Subcutaneous adipose tissue (tissue), 4 donors: ENCODE measurements around the gene NEURL3. TPM values are rescaled to one million over a fixed set of nuclear protein-coding genes. Genes with fewer than 3 reads are reported as not detected.

Source experiments
- total RNA-seq, 4 donors: library from RNA; depleted of rRNA; stranded (reverse); fragments of >200 nt; gene quantifications; one replicate each; pipeline ENCODE4 v1.1.0, GENCODE V29; 2016
- TF ChIP-seq, protein P1 (sequence below): fragments of 450-650 bp; IDR thresholded peaks from one replicate; pipeline ENCODE4 v1.5.1; 2016; ENCODE audit warnings: low read depth, mild to moderate bottlenecking, control low read depth, antibody characterized with exemption, moderate library complexity

Gene NEURL3
- total RNA-seq, 4 donors from 2014 or later, result 3.6 TPM; not detected in 3

DNA sequence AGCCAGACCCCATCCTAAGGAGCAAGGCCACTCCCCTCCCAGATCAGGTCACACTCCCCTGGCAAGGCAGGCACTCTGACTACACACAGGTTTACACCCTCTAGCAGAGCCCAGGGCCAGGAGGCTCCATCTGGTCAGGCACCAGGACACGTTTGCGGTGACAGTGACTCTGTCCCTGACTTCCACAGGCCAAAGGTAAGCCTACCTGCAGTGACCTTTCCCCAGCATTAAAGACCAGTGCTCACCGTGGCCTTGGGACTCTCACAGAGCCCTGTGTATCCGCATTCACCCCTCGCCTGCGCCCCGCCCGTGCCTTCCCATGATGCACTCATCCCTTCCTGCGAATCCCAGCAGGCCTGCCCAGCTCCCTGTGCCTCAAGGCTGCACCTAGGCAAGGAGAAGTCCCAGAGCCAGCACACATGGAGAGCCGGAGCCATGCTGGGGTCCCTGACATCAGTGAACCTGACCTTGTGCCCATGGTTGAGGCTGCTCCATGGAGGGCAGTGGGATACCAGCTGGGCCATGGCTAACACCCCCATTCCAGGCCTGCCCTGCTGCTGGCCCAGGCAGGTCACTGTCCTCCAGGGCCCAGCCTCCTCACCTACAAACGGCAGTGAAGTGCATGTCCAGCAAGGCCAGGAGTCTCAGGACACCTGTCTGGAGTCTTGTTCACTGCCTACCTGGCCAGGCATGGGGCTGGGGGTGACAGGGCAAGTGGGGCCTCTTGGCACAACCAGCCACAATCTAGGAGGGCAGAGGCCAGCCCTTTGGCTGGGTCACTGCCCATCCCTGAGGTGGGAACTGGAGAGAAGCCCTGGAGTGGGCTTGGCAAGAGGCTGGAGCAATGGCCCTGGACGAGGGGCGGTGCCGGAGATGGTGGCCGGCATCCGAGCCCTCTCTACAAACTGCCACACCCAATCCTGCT, 3.0 kb downstream of the NEURL3 start:
- TF ChIP-seq, protein P1, sequence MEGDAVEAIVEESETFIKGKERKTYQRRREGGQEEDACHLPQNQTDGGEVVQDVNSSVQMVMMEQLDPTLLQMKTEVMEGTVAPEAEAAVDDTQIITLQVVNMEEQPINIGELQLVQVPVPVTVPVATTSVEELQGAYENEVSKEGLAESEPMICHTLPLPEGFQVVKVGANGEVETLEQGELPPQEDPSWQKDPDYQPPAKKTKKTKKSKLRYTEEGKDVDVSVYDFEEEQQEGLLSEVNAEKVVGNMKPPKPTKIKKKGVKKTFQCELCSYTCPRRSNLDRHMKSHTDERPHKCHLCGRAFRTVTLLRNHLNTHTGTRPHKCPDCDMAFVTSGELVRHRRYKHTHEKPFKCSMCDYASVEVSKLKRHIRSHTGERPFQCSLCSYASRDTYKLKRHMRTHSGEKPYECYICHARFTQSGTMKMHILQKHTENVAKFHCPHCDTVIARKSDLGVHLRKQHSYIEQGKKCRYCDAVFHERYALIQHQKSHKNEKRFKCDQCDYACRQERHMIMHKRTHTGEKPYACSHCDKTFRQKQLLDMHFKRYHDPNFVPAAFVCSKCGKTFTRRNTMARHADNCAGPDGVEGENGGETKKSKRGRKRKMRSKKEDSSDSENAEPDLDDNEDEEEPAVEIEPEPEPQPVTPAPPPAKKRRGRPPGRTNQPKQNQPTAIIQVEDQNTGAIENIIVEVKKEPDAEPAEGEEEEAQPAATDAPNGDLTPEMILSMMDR, result no peak

DNA sequence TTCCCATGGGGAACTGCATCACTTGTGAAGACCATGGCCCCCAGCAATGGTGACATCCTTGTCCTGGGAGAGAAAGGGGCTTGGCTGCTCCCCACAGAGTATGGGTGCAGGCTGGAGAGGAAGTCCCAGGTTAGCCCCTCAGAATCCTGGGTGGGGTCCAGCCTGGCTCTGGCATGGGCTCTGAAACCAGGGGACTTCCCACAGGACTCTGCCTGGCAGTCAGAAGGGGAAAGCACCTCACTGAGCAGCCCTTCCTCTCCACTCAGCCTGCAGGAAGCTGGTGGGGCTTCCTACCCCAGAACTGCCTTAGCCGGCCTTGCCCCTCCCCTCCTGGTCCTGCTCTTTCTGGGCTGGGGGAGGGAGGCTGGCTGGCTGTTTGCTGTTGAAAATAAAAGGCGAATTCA, 3.7 kb downstream of the NEURL3 start:
- TF ChIP-seq, protein P1, result no peak

DNA sequence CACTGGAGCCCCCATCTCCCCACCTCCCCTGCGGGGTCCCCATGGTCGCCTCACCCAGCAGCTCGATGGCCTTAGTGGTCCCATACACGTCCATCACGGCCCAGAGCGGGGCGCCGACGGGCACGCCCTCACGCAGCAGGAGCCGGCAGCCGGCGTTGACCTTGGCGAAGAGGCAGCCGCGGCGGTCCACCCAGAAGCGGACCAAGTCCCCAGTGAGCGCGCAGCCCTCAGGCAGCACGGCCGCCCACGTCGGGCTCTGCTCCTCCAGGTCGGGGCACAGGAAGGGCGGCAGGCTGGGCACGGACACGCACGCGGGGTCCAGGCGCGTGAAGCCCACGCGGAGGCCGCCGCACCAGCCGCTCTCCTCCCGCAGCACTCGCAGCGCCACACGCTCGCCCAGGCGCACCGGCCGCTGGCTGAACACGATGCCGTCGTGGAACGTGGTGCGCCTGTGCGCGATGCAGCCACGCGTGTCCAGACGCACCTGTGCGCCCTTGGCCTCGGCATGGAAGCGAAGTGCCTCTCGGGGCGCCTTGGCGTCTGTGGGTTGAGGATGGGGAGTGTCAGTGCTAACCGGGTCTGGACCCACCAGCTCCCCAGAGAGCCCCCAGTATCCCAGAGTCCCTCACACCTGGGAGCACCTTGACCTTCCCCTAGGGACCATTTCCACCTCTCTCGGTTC, 4.6 kb downstream of the NEURL3 start:
- TF ChIP-seq, protein P1, result no peak

DNA sequence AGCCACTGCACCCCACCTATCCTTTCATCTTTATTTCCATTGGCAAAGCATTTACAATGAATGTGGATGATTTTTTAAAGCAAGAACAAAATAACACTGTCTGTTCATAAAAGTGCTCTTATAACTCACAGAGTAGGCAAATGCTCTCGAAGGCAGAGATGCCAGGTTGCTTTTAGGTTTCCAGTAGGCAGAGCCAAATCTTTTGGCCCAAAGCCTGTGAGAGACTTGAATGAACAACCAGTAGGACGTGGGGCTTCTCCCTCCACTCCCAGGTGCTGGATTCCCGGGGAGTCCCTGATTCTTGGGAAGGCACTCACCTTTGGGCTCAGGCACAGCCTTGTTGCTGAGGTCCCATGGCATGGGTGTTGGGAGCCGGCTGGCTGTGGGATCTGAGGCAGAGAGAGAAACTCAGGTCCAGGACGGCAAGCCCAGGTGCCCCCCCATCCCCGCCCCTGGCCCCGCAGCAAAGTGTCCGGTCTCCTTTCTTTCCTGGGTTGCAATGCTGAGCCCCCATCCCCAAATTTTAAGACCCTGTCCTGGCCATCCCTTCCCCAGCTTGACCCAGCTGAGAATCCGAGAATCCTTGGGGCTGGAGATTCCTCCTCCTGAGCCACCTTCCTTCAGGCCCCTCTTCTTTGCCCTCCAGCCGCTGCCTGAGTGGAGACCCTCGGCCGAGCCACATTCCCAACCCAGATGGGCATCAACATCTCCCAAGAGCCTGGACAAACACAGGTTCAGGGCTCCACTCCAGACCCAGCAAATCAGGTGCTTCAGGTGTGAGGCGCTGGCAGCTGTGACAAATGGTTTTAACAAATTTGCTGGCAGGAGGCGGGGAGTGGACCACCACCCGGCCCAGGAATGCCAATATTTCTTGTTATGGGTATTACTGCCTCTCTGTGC, 5.8 kb downstream of the NEURL3 start:
- TF ChIP-seq, protein P1, result no peak

DNA sequence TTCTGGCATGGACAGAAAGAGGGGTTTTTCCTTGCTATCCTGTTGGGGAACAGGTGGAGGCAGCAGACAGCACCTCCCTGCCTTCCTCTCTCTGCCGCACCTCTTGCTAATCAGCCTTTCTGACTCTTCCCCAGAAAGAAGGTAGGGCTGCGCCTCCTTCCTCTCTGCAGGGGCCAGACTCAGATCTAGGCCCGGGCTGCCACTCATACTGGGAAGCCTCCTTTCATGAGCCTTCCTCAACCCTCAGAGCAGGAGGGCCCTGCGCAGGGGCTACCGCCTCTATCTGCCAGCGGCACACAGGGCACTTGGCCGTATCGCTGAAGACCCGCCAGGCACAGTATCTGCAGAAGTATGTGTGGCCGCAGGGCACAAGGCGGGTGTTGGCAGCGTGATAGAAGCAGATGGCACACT, 7.1 kb downstream of the NEURL3 start:
- TF ChIP-seq, protein P1, result no peak

DNA sequence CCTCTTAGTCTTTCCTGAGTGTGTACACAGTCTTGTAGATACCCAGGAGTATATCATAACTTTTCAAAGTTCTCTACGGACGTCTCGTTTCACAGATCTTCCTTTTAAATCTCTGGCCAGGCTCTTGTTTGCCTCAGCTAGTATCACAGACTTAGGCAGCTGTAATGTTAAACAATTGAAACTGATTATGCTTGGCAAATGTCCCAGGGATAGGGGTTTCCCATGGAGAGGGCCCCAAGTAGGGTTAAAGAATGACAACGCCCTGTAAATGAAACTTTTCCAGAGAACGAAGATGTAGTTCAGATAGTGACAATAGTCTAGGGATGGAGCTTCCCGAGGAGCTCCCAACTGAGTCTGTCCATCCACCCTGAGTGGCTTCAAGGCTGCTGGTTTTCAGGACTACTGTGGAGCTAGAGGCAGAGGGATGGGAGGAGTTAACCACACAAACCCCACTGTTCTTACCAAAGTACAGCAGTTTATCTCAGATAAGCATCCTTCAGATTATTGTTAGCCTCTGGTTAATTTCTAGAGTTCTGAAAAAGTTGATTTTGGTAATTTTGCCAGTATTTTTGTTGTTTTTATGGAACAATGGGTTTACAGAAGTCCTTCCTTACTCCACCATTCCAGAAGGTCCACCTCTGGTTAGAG, 9.1 kb downstream of the NEURL3 start:
- TF ChIP-seq, protein P1, result no peak
